ACHN (cell line): Measurements from ENCODE around the gene HELZ2.
"Not testable (repeated sequence)": the region's sequence is repeated elsewhere in the genome, so short reads cannot be mapped to it uniquely, and the experiment has no call there.

Experiments used
- DNase-seq: peaks from one replicate; pipeline ENCODE4 v3.0.0-alpha.2; 2015
- in situ Hi-C: cut with HindIII; loops from 2 replicates; pipeline ENCODE4 v1.10.0; 2017; ENCODE audit warnings: low sequenced_read_pairs, low pct_ligation_motif_present, low pct_unique_long_range_greater_than_20kb

The HELZ2 gene

GRCh38 chr20:63559485-63560332 lies 14.3 kb downstream of the HELZ2 start:
- in situ Hi-C loops, DNase-seq: not testable (repeated sequence)

GRCh38 chr20:63558804-63559484 lies 15.1 kb downstream of the HELZ2 start:
- DNase-seq, result no peak
- in situ Hi-C loops, result no loop called here

GRCh38 chr20:63557481-63557891 lies 16.6 kb downstream of the HELZ2 start:
- in situ Hi-C loops, result no loop called here
- no peak for DNase-seq

- in situ Hi-C loops, result no loop called here
- DNase-seq, result no peak
Measured at GRCh38 chr20:63556873-63557478, 17.1 kb downstream of the HELZ2 start.

GRCh38 chr20:63555661-63556381 lies 18.2 kb downstream of the HELZ2 start:
- DNase-seq, result no peak
- in situ Hi-C loops, result no loop called here

- no peak for DNase-seq
- in situ Hi-C loops, result no loop called here
Measured at GRCh38 chr20:63554361-63555278, 19.4 kb downstream of the HELZ2 start.

GRCh38 chr20:63553933-63554290 lies 20.1 kb downstream of the HELZ2 start, which contains the start of gene FNDC11:
Gene FNDC11 (plus strand): TSS chr20:63554159. CDS start chr20:63555664, 1,505 bp downstream.
- peak; percentile 58 for DNase-seq
- in situ Hi-C loops, result no loop called here

GRCh38 chr20:63553251-63553932 lies 20.6 kb downstream of the HELZ2 start:
- in situ Hi-C loops, result no loop called here
- peak; percentile 77 for DNase-seq

- no peak for DNase-seq
- in situ Hi-C loops, result no loop called here
Measured at GRCh38 chr20:63552481-63553249, 21.4 kb downstream of the HELZ2 start.

GRCh38 chr20:63551068-63551467 lies 23.0 kb downstream of the HELZ2 start:
- no peak for DNase-seq
- in situ Hi-C loops, result no loop called here

- in situ Hi-C loops, result no loop called here
Measured at GRCh38 chr20:63549679-63550282, 24.3 kb downstream of the HELZ2 start.

GRCh38 chr20:63549019-63549418 lies 25.0 kb downstream of the HELZ2 start:
- DNase-seq, result no peak

More at GRCh38 chr20:63549679-63550282, 24.3 kb downstream of the HELZ2 start:
- DNase-seq, result no peak

GRCh38 chr20:63548542-63548941 lies 25.5 kb downstream of the HELZ2 start:
- no peak for DNase-seq
- in situ Hi-C loops, result no loop called here

More at GRCh38 chr20:63549019-63549418, 25.0 kb downstream of the HELZ2 start:
- in situ Hi-C loops, result no loop called here

- peak; percentile 14 for DNase-seq
- in situ Hi-C loops, result no loop called here
Measured at GRCh38 chr20:63547725-63548480, 26.1 kb downstream of the HELZ2 start, which contains the start of gene SRMS. Gene SRMS (minus strand): TSS chr20:63547749. CDS start chr20:63547463, 286 bp downstream.

GRCh38 chr20:63546956-63547724 lies 26.9 kb downstream of the HELZ2 start:
- DNase-seq, result no peak
- in situ Hi-C loops, result no loop called here
